ENCODE data around the gene ARHGAP32.

DNA sequence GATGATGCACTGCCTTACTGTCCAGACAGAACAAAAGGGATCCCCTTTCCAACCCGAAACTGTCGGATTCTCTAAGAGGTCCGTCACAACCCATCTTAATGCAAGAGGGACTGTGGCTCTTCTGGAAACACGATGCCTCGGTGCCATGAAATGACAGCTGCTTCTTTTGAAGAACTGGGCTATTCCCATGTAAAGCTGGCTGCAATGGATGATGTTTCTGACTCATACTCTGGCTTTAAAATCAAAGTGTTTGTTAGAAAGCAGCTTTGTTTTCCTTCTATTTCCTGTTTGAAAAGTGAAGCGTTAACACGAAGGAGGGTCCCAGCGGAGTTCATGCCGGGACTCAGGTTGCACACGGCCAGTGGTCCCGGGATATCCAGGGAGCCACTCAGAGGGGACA, 252.5 kb downstream of the ARHGAP32 start:
- TF ChIP-seq CTCF (IDR thresholded peaks at IDR 0.05; ENCODE audit: poor library complexity): no peak
- TF ChIP-seq EZH2phosphoT487 (IDR thresholded peaks at IDR 0.05; ENCODE audit: low read depth, severe bottlenecking, unreplicated experiment): no peak
- TF ChIP-seq EZH2 (IDR thresholded peaks at IDR 0.05; ENCODE audit: borderline replicate concordance): no peak

Measured in hepatocyte (in vitro differentiated cells).